ENCODE results near the gene PDS5A.
"Not testable (repeated sequence)": the region's sequence is repeated elsewhere in the genome, so short reads cannot be mapped to it uniquely, and the experiment has no call there.

PDS5A gene

DNA sequence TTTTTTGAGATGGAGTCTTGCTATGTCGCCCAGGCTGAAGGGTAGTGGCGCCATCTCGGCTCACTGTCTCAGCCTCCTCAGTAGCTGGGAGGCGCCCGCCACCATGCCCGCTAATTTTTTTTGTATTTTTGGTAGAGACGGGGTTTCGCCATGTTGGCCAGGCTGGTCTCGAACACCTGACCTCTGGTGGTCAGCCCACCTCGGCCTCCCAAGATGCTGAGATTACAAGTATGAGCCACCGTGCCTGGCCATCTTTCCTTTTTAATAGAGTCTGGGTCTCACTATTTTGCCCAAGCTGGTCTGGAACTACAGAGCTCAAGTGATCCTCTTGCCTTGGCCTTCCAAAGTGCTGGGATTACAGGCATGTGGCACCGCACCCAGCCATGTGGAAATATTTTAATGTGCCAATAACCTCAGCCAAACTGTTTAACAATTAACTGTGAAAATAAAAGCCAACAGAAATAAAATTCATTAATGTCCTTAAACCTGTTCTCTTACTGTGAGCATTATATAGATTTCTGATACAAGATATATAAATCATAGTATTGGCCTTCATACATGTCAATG is 16.3 kb downstream of the PDS5A start:
- no peak for DNase-seq (ENCODE audit: low read depth in 2 of 2)

DNA sequence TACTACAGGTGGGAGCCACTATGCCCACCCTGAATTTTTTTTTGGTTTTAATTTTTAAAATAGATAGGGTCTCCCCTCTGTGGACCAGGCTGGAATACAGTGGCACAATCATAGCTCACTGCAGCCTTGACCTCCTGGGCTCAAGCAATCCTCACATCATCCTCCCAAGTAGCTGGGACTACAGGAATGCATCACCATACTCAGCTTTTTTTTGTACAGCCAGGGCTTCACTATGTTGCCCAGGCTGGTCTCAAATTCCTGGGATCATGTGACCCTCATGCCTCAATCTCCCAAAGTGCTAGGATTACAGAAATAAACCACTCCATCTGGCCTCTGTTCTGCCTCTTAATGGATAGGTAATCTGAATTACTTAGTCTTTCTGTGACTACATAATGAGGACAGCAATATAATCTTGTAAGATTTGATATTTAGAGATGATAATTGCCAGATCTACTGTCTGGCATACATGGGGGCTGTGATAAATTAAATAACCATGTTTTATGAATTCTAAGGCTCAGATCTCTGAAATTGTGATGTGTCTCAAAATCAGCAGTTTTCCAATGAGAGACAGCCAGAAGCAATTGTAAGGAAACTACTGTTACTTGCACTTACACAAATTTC is 26.7 kb downstream of the PDS5A start:
- DNase-seq (ENCODE audit: low read depth in 2 of 2) = no peak

GRCh38 chr4:39947963-39948362 is 29.7 kb downstream of the PDS5A start:
- no peak for DNase-seq (ENCODE audit: low read depth in 2 of 2)

GRCh38 chr4:39947417-39947816 is 30.3 kb downstream of the PDS5A start:
- no peak for DNase-seq (ENCODE audit: low read depth in 2 of 2)

- not testable (repeated sequence) for DNase-seq (ENCODE audit: low read depth in 2 of 2)
Observed at GRCh38 chr4:39944245-39944644, 33.5 kb downstream of the PDS5A start.

DNA sequence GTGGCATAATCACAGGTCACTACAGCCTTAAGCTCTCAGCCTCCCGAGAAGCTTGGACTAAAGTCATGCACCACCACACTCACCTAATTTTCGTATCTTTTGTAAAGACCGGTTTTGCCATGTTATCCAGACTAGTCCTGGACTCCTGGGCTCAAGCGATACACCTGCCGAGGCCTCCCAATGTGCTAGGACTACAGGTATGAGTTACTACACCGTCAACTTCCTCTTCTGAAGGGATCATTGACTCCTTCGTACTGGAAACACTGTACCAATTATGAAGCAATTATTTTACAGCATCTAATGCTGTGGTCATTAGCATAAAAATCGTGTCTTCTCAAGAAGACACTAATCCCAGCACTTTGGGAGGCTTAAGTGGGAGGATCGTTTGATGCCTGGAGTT is 35.2 kb downstream of the PDS5A start:
- DNase-seq (ENCODE audit: low read depth in 2 of 2) = no peak

DNA sequence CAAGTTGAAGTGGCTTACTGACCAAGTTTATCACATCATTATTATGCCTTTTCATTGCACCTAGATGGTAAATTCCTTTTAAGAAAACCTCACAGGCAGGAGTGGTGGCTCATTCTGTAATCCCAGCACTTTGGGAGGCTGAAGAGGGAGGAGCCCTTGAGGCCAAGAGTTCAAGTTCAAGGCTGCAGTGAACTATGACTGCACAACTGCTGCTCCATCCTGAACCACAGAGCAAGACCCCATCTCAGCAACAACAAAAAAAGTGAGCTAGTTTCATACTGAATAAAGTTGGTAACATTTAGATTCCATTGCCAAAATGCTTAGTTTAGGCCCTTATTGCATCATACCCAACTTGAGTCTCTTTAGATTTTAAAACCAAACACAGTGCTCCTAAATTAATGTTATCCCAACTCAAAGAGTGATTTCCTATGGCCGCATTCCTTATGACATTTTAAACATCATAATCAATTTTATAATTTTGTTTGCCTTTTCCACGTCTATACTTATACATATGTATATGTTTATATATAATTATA is 36.0 kb downstream of the PDS5A start:
- DNase-seq (ENCODE audit: low read depth in 2 of 2) = no peak

DNA sequence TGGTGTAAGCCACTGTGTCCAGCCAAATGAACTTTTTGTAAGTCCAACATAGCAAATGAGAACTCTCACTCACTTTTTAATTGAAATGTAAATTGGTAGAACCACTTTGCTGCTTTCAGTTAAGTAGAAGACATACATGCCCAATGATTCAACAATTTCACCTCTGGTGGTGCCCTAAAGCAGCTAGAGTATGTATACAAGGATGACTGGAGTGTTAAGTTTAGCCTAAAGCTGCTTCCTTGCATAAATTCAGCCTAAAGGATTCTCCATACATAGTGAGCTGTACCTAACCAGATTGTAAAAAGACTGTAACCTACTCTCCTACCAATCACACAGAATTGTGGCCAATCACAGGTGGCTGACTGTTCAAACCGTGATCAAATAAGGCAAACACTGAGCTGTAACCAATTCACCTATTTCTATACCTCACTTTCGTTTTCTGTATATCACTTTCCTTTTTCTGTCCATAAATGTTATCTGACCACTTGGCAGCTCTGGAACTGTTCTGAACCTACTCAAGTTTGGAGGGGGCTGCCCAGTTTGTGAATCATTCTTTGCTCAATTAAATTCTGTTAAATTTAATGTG is 39.9 kb downstream of the PDS5A start:
- no peak for DNase-seq (ENCODE audit: low read depth in 2 of 2)

- DNase-seq (ENCODE audit: low read depth in 2 of 2) = no peak
Observed at GRCh38 chr4:39936565-39937418, 40.9 kb downstream of the PDS5A start.

DNA sequence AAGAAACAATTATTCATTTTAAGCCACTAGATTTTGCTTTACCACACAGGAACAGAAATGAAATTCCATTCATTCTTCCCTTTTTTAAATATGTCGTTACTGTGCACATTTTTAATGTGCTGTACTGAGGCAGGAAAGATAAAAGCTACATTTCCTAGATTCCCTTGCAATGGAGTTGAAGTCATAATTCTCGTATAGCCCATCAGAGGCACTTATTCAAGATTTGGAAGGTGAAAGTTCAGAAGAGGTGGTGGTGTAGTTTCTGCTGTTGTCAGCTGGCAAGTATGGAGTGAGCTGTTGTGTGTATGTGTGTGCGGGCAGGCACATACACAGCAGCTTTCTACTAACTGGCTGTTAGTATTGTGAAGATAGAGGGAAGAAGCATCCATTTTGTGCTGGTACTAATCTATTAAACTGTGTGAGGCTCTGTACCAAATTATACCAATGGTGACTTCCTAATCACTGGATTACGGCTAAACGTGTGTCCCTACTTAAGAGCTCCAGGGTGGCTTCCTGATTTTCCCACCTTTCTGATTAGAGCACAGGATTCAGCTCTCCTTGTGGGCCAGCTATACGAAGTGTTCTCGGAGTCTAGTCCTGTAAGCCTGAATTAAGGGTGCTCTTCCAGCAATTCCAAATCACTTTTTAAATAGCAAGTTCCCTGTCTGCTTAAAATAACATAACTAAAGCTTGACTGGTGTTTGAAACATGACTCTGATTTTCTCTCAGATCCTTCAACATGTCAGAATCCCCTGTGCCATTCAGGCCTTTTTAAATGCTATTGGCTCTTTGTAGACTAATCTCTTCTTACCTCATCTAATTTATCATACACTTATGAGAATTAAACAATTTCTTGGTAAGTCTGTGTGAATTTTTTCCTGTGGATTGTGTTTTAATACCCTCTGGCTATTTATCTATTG is 43.8 kb downstream of the PDS5A start:
- DNase-seq (ENCODE audit: low read depth in 2 of 2) = no peak

GRCh38 chr4:39932776-39933402 is 44.8 kb downstream of the PDS5A start:
- no peak for DNase-seq (ENCODE audit: low read depth in 2 of 2)

DNA sequence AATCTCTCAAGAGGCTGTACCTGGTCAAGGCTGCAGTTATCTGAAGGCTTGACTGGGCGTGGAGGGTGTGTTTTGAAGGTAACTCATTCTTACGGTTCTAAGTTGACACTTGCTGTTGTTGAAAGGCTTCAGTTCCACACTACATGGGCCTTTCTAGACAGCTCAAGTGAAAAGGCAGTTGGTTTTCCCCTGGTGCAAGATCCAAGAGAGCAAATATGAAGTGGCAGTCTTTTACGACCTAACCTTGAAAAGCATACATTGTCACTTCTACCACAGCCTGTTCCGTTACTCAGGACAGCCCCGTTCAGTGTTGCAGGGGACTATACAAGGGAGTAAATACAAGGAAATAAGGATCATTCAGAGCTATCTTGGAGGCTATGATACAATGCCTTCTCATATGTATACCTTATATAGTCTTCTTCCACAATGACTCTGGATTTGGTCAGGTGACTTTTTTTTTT is 46.2 kb downstream of the PDS5A start:
- DNase-seq (ENCODE audit: low read depth in 2 of 2) = no peak

- DNase-seq (ENCODE audit: low read depth in 2 of 2) = no peak
Observed at GRCh38 chr4:39928538-39928937, 49.2 kb downstream of the PDS5A start.

DNA sequence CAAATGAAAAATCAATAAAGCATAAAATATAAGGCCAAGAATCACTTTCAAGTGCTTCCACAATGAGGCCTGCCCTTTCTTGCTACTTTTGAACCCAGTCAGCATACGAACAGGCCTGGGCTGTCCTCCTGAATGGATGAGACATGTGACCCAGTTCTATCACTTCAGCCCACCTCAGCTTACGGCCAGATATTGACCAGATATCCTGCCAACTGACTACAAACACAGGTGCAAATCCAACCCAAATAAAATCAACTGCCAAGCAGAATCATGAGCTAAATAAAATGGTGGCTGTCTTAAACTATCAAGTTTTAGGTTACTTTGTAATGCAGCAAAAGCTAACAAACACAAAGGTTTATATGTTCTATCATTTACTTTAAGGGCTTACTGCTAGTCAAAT is 53.7 kb downstream of the PDS5A start:
- no peak for DNase-seq (ENCODE audit: low read depth in 2 of 2)

DNA sequence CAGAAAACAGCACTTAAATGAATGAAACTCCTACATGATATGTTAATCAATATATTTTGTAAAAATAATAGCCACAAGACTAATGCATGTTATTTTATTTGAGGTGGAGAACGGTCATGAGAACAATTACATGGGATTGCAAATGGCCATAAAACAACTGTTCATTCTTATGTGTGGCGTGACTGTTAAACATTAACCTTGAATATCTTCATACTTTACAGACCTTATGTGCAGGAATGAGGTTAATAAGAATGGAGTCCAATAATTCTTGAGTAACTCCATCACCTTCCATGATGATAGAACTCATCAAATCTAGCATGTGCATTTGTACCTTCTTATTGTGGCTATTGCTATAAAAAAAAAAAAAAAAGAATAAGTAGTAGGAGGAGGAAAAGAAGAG is 55.3 kb downstream of the PDS5A start:
- no peak for DNase-seq (ENCODE audit: low read depth in 2 of 2)

GRCh38 chr4:39913471-39913870 is 64.2 kb downstream of the PDS5A start:
- DNase-seq (ENCODE audit: low read depth in 2 of 2) = no peak

GRCh38 chr4:39910064-39910463 is 67.6 kb downstream of the PDS5A start:
- no peak for DNase-seq (ENCODE audit: low read depth in 2 of 2)

DNA sequence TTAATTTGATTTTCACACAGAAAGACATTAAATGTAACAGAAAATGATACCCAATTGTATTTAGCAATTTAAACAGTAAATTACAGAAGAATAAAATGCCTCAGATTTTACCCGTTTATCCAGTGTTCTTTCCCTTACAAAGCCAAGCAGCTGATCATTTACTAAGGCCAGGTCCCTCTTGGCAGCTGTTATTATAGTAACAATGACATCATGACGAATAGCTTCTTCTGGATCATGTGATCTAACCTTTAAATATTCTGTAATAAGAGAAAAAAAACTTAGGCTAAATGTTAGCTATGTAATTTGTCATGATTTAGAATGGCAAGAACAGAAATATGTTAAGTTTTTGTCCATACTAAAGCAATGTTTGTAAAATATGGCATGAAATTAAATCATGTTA is 69.4 kb downstream of the PDS5A start:
- no peak for DNase-seq (ENCODE audit: low read depth in 2 of 2)

- no peak for DNase-seq (ENCODE audit: low read depth in 2 of 2)
Observed at GRCh38 chr4:39905656-39906055, 72.1 kb downstream of the PDS5A start.

GRCh38 chr4:39905019-39905418 is 72.7 kb downstream of the PDS5A start:
- not testable (repeated sequence) for DNase-seq (ENCODE audit: low read depth in 2 of 2)

DNA sequence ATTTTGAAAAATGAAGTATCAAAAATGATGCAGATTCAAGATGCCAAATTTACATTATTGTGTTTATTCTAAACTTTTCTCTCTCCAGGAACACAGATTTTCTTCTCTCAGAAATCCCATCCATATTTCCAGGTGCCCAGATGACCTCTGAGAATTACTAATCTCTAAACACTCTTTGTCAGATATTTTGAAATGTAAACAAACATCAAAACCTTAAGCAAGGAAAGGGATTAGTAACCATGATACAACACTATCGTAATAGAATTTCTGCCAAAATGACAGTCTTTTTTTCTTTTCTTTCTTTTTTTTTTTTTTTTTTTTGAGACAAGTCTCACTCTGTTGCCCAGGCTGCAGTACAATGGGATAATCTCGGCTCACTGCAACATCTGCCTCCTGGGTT is 76.7 kb downstream of the PDS5A start:
- DNase-seq (ENCODE audit: low read depth in 2 of 2) = no peak
